Stomach (tissue), 4 donors: ENCODE measurements around the gene APEX1.

Experiments
- EP300 ChIP-seq: sonication (generic); formaldehyde crosslinking; IDR thresholded peaks from one replicate; pipeline ENCODE4 v1.6.1; 2017; ENCODE audit warnings: antibody characterized with exemption
- POLR2A ChIP-seq, 4 donors: fragments of 450-650 bp; IDR thresholded peaks; one replicate each; pipeline ENCODE4 v1.6.1; 2016; ENCODE audit warnings: antibody characterized with exemption in 4 of 4, control low read depth in 2 of 4, mild to moderate bottlenecking in 1 of 4, moderate library complexity in 1 of 4
- TF ChIP-seq, protein P1 (sequence below), 7 experiments: fragments of 450-650 bp in 4 of 7; fragments of 200-600 bp in 3 of 7; sonication (generic) in 3 of 7; IDR thresholded peaks; one replicate each; pipeline ENCODE4 v1.5.1; 2016 to 2019; ENCODE audit warnings: antibody characterized with exemption in 7 of 7, control low read depth in 2 of 7, mild to moderate bottlenecking in 1 of 7

DNA sequence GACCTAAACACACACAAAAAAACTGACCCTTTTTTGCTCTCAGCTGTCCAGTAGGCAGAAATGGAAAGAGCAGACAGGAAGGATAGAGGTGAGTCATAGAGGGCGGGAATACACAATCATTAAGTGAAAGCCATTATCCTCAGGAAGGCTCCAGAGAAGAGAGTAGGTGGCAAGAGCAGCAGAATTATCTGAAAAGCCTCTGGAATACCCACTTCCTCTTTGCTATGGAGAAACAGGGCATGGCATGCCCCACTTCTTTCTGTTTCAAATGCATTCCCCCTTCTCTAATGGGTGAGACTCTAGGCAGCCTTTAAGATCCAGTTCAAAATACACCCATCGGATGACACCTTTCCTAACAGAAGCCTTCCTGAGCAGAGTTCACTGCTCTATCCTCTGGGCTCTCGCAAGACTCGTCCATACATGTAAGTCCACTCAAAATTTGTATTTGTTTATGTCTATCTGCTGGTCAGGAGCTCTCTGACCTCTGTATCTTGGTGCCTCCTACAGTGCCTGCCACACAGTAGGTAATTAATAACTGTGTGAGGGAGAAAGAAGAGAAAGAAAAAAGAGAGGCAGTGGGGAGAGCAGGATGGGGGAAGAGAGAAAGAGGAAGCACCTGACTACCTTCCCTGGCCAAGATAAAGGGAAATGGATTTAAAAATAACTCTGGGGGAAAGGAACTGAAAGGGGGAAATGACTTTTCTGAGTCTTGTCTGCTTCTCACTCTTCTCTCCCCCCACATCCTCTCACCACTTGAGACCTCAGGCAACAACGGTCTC is 27.6 kb upstream of the APEX1 start:
- no peak for TF ChIP-seq POLR2A (IDR thresholded peaks at IDR 0.05)
- no peak for TF ChIP-seq EP300
- TF ChIP-seq, protein P1, sequence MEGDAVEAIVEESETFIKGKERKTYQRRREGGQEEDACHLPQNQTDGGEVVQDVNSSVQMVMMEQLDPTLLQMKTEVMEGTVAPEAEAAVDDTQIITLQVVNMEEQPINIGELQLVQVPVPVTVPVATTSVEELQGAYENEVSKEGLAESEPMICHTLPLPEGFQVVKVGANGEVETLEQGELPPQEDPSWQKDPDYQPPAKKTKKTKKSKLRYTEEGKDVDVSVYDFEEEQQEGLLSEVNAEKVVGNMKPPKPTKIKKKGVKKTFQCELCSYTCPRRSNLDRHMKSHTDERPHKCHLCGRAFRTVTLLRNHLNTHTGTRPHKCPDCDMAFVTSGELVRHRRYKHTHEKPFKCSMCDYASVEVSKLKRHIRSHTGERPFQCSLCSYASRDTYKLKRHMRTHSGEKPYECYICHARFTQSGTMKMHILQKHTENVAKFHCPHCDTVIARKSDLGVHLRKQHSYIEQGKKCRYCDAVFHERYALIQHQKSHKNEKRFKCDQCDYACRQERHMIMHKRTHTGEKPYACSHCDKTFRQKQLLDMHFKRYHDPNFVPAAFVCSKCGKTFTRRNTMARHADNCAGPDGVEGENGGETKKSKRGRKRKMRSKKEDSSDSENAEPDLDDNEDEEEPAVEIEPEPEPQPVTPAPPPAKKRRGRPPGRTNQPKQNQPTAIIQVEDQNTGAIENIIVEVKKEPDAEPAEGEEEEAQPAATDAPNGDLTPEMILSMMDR (IDR thresholded peaks at IDR 0.05), result no peak
